ENCODE results near the gene SUPT6H. TPM values are rescaled to one million over a fixed set of nuclear protein-coding genes. Genes with fewer than 3 reads are reported as not detected.

SUPT6H gene
- total RNA-seq, 1 donor from 2014 or later = 17.2 TPM

GRCh38 chr17:28686296-28686695 lies 24.3 kb downstream of the SUPT6H start:
- no peak overlapping the region for H3K4me3 ChIP-seq (ENCODE audit: low read depth, low read length)
- TF ChIP-seq CTCF (conservative IDR thresholded peaks at IDR 0.05; ENCODE audit: low read depth, low read length) = no peak
- no peak for DNase-seq (ENCODE audit: low read depth)

- no peak for DNase-seq (ENCODE audit: low read depth)
- no peak overlapping the region for H3K4me3 ChIP-seq (ENCODE audit: low read depth, low read length)
- TF ChIP-seq CTCF (conservative IDR thresholded peaks at IDR 0.05; ENCODE audit: low read depth, low read length) = no peak
Measured at GRCh38 chr17:28688481-28688880, 26.5 kb downstream of the SUPT6H start.

GRCh38 chr17:28689011-28689410 lies 27.0 kb downstream of the SUPT6H start:
- TF ChIP-seq CTCF (conservative IDR thresholded peaks at IDR 0.05; ENCODE audit: low read depth, low read length) = no peak

DNA sequence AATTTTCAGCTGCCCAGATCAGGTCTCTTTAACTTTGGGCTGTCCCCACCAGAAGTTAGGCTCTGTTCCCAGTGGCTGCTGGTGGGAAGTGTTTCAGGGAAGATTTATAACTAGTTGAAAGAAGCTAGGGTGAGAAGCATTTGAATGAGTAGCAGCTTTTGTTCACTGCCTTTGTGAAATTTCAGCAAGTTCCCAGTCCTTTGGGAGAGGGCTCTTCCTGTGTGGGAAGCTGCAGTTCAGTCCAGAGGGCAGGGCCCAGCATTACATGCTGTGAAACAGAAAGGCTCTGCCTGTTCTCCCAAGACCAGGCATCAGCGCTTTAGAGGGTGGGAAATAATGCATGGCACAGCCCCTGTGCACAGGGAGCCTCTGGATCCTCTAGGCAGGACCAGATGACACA lies 31.9 kb downstream of the SUPT6H start:
- TF ChIP-seq CTCF (conservative IDR thresholded peaks at IDR 0.05; ENCODE audit: low read depth, low read length) = no peak
- no peak overlapping the region for H3K4me3 ChIP-seq (ENCODE audit: low read depth, low read length)
- DNase-seq (ENCODE audit: low read depth) = no peak

More at GRCh38 chr17:28689011-28689410, 27.0 kb downstream of the SUPT6H start:
- DNase-seq (ENCODE audit: low read depth) = no peak
- no peak overlapping the region for H3K4me3 ChIP-seq (ENCODE audit: low read depth, low read length)

DNA sequence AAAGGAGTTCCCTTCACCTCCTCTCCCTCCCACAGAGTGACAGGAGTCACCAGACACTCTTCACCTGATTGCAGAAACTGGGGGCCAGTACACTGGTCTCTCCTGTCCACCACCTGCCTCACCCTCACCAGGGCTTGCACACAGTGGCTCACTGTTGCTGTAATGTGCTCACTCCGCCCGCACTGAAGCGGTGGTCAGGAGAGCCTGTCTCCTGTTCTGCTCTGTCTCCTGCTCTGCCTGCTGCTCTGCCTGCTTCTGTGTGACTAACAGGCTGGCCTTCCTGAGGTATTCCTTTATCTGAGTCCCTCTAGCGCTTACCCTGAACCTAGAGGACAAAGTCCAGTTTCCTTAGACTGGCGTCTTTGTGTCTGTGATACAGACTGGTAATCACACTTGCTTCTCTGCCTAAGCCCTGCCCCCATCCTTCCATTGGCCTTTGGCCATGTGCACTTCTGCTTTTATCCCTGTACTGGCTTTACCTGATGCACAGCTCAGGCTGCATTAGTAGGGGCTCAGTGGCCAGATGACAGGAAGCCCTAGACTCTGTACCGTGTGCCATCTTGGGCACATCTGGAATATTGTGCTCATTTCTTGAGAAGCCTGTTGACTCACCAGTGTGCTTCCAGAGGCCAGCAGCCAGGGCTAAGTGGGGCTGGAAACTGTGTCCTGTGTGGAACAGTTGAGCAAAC lies 36.4 kb downstream of the SUPT6H start:
- TF ChIP-seq CTCF (conservative IDR thresholded peaks at IDR 0.05; ENCODE audit: low read depth, low read length) = peak; percentile 16
- no peak overlapping the region for H3K4me3 ChIP-seq (ENCODE audit: low read depth, low read length)
- DNase-seq (ENCODE audit: low read depth) = peak; percentile 83

DNA sequence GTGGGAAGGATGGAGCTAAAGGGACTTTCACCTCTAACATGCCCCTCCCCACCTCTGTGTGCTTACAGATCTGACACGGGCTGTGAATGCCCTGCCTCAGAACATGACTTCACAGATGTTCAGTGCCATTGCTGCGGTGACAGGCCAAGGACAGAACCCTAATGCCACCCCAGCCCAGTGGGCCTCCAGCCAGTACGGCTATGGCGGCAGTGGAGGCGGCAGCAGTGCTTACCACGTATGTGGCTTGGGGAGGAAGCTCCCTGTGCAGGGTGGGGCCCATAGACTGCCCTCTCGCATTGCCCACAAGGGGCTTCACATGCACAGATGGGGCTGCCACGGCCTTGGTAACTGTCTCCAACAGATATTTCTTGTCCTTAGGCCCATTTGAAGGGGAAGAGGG lies 38.3 kb downstream of the SUPT6H start:
- DNase-seq (ENCODE audit: low read depth) = no peak
- no peak for TF ChIP-seq CTCF (conservative IDR thresholded peaks at IDR 0.05; ENCODE audit: low read depth, low read length)
- H3K4me3 ChIP-seq (ENCODE audit: low read depth, low read length) = no peak overlapping the region

DNA sequence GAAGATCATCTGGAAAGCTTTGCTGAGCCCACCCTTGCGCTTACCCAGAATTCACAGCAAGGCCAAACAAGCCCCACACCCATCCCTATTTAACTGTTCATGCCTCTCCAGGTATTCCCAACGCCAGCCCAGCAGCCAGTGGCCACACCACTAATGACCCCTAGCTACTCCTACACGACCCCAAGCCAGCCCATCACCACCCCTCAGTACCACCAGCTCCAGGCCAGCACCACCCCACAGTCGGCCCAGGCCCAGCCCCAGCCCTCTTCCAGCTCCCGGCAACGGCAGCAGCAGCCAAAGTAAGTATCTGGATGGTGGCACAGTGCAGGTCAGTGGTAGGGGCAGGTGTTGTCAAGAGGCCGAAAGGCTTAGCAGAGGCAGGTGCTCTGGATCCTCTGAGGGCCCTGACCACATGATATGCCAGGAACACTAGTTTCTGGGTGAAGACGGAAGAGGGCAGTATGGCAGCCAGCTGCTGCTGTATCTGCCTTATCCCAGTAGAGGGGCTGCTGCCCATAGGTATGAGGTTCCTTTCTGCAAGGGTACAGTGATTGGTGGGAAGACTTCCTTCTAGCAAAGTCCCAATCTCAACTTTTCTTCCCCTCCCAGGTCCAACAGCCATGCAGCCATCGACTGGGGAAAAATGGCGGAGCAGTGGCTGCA lies 39.0 kb downstream of the SUPT6H start:
- TF ChIP-seq CTCF (conservative IDR thresholded peaks at IDR 0.05; ENCODE audit: low read depth, low read length) = no peak
- H3K4me3 ChIP-seq (ENCODE audit: low read depth, low read length) = no peak overlapping the region
- no peak for DNase-seq (ENCODE audit: low read depth)
